PC-9 (cell line): ENCODE data around the gene SLC25A41.

ENCODE experiments used
- CTCF ChIP-seq: fragments of 200-600 bp; sonication (generic); conservative IDR thresholded peaks from 2 replicates; pipeline ENCODE4 v1.6.1; 2017; ENCODE audit warnings: mixed run types, antibody characterized with exemption, mild to moderate bottlenecking, moderate library complexity
- EZH2 ChIP-seq: fragments of 200-600 bp; sonication (generic); IDR thresholded peaks from 2 replicates; pipeline ENCODE4 v1.8.0; 2017; ENCODE audit warnings: antibody characterized with exemption, low read depth

GRCh38 chr19:6464070-6464873, 30.7 kb upstream of the SLC25A41 start, which contains the start of gene CRB3:
- TF ChIP-seq CTCF = no peak
- no peak for TF ChIP-seq EZH2
